WTC11 (cell line): ENCODE results near the gene TOPAZ1. TPM values are rescaled to one million over a fixed set of nuclear protein-coding genes. Genes with fewer than 3 reads are reported as not detected.

ENCODE experiments used
- AFF4 ChIP-seq: sonication (generic); formaldehyde crosslinking; IDR thresholded peaks from 2 replicates; pipeline ENCODE4 v1.8.1; 2023; ENCODE audit warnings: mild to moderate bottlenecking, missing genetic modification reagents, borderline replicate concordance
- ARID4B ChIP-seq: sonication (generic); formaldehyde crosslinking; IDR thresholded peaks from 2 replicates; pipeline ENCODE4 v1.8.0; 2023; ENCODE audit warnings: missing genetic modification reagents, mild to moderate bottlenecking, borderline replicate concordance
- ATF3 ChIP-seq: sonication (generic); formaldehyde crosslinking; conservative IDR thresholded peaks from 2 replicates; pipeline ENCODE4 v1.8.1; 2022; ENCODE audit warnings: mild to moderate bottlenecking, missing genetic modification reagents
- CBFB ChIP-seq: sonication (generic); formaldehyde crosslinking; IDR thresholded peaks from 2 replicates; pipeline ENCODE4 v1.8.1; 2022; ENCODE audit warnings: mild to moderate bottlenecking, low read depth, missing genetic modification reagents
- CTCF ChIP-seq: fragments of 200-600 bp; IDR thresholded peaks from 2 replicates; pipeline ENCODE4 v1.8.0; 2022; ENCODE audit warnings: antibody characterized with exemption
- EMX1 ChIP-seq: fragments of 250-450 bp; sonication (Bioruptor Pico); IDR thresholded peaks from 2 replicates; pipeline ENCODE4 v1.8.0; 2021; ENCODE audit warnings: mild to moderate bottlenecking
- IRF1 ChIP-seq: sonication (generic); formaldehyde crosslinking; IDR thresholded peaks from 2 replicates; pipeline ENCODE4 v1.8.0; 2023; ENCODE audit warnings: missing genetic modification reagents
- IRF2 ChIP-seq: sonication (generic); formaldehyde crosslinking; IDR thresholded peaks from 2 replicates; pipeline ENCODE4 v1.8.0; 2022; ENCODE audit warnings: low read depth, missing genetic modification reagents, borderline replicate concordance
- OVOL2 ChIP-seq: fragments of 250-450 bp; sonication (Bioruptor Pico); IDR thresholded peaks from 2 replicates; pipeline ENCODE4 v1.9.0; 2021; ENCODE audit warnings: mild to moderate bottlenecking, borderline replicate concordance
- SP1 ChIP-seq: sonication (generic); formaldehyde crosslinking; conservative IDR thresholded peaks from 2 replicates; pipeline ENCODE4 v1.8.1; 2022; ENCODE audit warnings: missing genetic modification reagents
- USF1 ChIP-seq: sonication (generic); formaldehyde crosslinking; IDR thresholded peaks from 2 replicates; pipeline ENCODE4 v1.8.0; 2022; ENCODE audit warnings: mild to moderate bottlenecking, missing genetic modification reagents
- ZMAT4 ChIP-seq: fragments of 250-450 bp; sonication (Bioruptor Pico); IDR thresholded peaks from 2 replicates; pipeline ENCODE4 v1.9.0; 2021; ENCODE audit warnings: mild to moderate bottlenecking
- ZNF532 ChIP-seq: fragments of 250-450 bp; sonication (Bioruptor Pico); IDR thresholded peaks from 2 replicates; pipeline ENCODE4 v1.9.0; 2021; ENCODE audit warnings: mild to moderate bottlenecking, borderline replicate concordance
- ZNF671 ChIP-seq: fragments of 250-450 bp; sonication (Bioruptor Pico); IDR thresholded peaks from 2 replicates; pipeline ENCODE4 v1.8.0; 2021; ENCODE audit warnings: mild to moderate bottlenecking
- total RNA-seq: library from RNA; stranded (reverse); gene quantifications from 3 replicates; pipeline ENCODE4 v1.2.3, GENCODE V29; 2021

TOPAZ1 gene
- total RNA-seq, 1 experiment from 2014 or later = not detected

- TF ChIP-seq AFF4 (CRISPR knock-in tag) (no peak), ZNF671 (CRISPR knock-in tag) (no peak), SP1 (CRISPR knock-in tag) (no peak), ARID4B (CRISPR knock-in tag) (no peak), IRF2 (CRISPR knock-in tag) (no peak), ZNF532 (CRISPR knock-in tag) (no peak), OVOL2 (CRISPR knock-in tag) (no peak), IRF1 (no peak), EMX1 (no peak), ATF3 (no peak), ZMAT4 (CRISPR knock-in tag) (no peak), USF1 (CRISPR knock-in tag) (no peak), CTCF (no peak), CBFB (CRISPR knock-in tag) (no peak)
Observed at GRCh38 chr3:44353355-44353924, 111.8 kb downstream of the TOPAZ1 start (continued).
